Metanephros (tissue), 1 donor: ENCODE measurements around the gene MGAT4D. TPM values are rescaled to one million over a fixed set of nuclear protein-coding genes. Genes with fewer than 3 reads are reported as not detected.

Experiments used
- total RNA-seq: library from RNA; depleted of rRNA; stranded (reverse); fragments of >200 nt; gene quantifications from one replicate; pipeline ENCODE4 v1.2.3, GENCODE V29; 2014

The MGAT4D gene
- not detected for total RNA-seq

GRCh38 chr4:140497747-140498636, at the start of gene MGAT4D:
MGAT4D (minus strand) TSS chr4:140498293; CDS start chr4:140498222, 71 bp downstream.

GRCh38 chr4:140523857-140524742, 26.0 kb upstream of the MGAT4D start, which contains the start of gene ELMOD2:
ELMOD2 (plus strand) TSS chr4:140524168; CDS start chr4:140525429, 1,261 bp downstream.

GRCh38 chr4:140427106-140427918, 70.8 kb downstream of the MGAT4D start, which contains the start of gene CLGN:
CLGN (minus strand) TSS chr4:140427648; CDS start chr4:140413078, 14,570 bp downstream.

Other genes with a start within 250 kb of the MGAT4D start
- 47.9 TPM for gene SCOC, start 124.6 kb downstream of the MGAT4D start, total RNA-seq
- gene CLGN, start 70.6 kb downstream of the MGAT4D start, total RNA-seq = 0.47 TPM
- gene ELMOD2, start 25.9 kb upstream of the MGAT4D start, total RNA-seq = 24.8 TPM
- not detected for gene UCP1, start 70.7 kb upstream of the MGAT4D start, total RNA-seq